HepG2 (cell line): ENCODE measurements around the gene CERT1. TPM values are rescaled to one million over a fixed set of nuclear protein-coding genes. Genes with fewer than 3 reads are reported as not detected.

Experiments
- CEBPB ChIP-seq: IDR thresholded peaks from 2 replicates; pipeline ENCODE4 v1.6.1; 2011; ENCODE audit warnings: low read depth, low read length, improper control_type of control experiment, borderline replicate concordance
- DNMT1 ChIP-seq: sonication (generic); formaldehyde crosslinking; IDR thresholded peaks from 2 replicates; pipeline ENCODE4 v1.5.1; 2020; ENCODE audit warnings: mild to moderate bottlenecking, missing genetic modification reagents
- ELF4 ChIP-seq: sonication (generic); formaldehyde crosslinking; IDR thresholded peaks from 2 replicates; pipeline ENCODE4 v1.5.0; 2020; ENCODE audit warnings: missing genetic modification reagents, mild to moderate bottlenecking, moderate library complexity, borderline replicate concordance
- KAT2B ChIP-seq: fragments of 150-350 bp; IDR thresholded peaks from 2 replicates; pipeline ENCODE4 v1.6.1; 2014; ENCODE audit warnings: low read depth, low read length, borderline replicate concordance
- PHB2 ChIP-seq: fragments of 450-650 bp; IDR thresholded peaks from 2 replicates; pipeline ENCODE4 v1.6.1; 2018; ENCODE audit not compliant: partially characterized antibody
- RXRA ChIP-seq: sonication (generic); formaldehyde crosslinking; IDR thresholded peaks from 2 replicates; pipeline ENCODE4 v1.5.1; 2020; ENCODE audit warnings: missing genetic modification reagents
- ZFP37 ChIP-seq: sonication (generic); formaldehyde crosslinking; IDR thresholded peaks from 2 replicates; pipeline ENCODE4 v1.4.0; 2020; ENCODE audit warnings: missing genetic modification reagents, borderline replicate concordance
- ZNF20 ChIP-seq: sonication (generic); formaldehyde crosslinking; IDR thresholded peaks from 2 replicates; pipeline ENCODE4 v1.4.0; 2020; ENCODE audit warnings: mild to moderate bottlenecking, moderate library complexity, missing genetic modification reagents
- ZNF274 ChIP-seq: sonication (generic); formaldehyde crosslinking; IDR thresholded peaks from 2 replicates; pipeline ENCODE4 v1.5.1; 2020; ENCODE audit warnings: mild to moderate bottlenecking, missing genetic modification reagents
- ZNF383 ChIP-seq: sonication (generic); formaldehyde crosslinking; IDR thresholded peaks from 2 replicates; pipeline ENCODE4 v1.4.0; 2020; ENCODE audit warnings: missing genetic modification reagents, mild to moderate bottlenecking, borderline replicate concordance
- ZNF460 ChIP-seq: sonication (generic); formaldehyde crosslinking; IDR thresholded peaks from 2 replicates; pipeline ENCODE4 v1.5.1; 2020; ENCODE audit warnings: missing genetic modification reagents, mild to moderate bottlenecking, borderline replicate concordance
- ZNF7 ChIP-seq: IDR thresholded peaks from 2 replicates; pipeline ENCODE4 v1.6.1; 2016; ENCODE audit warnings: missing biosample characterization, missing genetic modification reagents
- ZNF709 ChIP-seq: sonication (generic); formaldehyde crosslinking; IDR thresholded peaks from 2 replicates; pipeline ENCODE4 v1.5.0; 2020; ENCODE audit warnings: mild to moderate bottlenecking, missing genetic modification reagents
- polyA plus RNA-seq, 8 experiments: library from polyadenylated mRNA; depleted of rRNA in 3 of 8; stranded (reverse) in 7 of 8; unstranded in 1 of 8; fragments of >200 nt; fragmentation: Illumina TruSeq in 4 of 8; extraction: Trizol in 4 of 8; gene quantifications; 2 replicates each; pipeline versions ENCODE4 v1.2.1 to v1.2.3, GENCODE V29; 2011 to 2016; ENCODE audit warnings: low read depth in 4 of 8, missing spikeins in 1 of 8, mixed read lengths in 1 of 8; ENCODE audit not compliant: insufficient read depth in 1 of 8
- total RNA-seq, 5 experiments: library from RNA; depleted of rRNA; stranded (reverse); fragments of >200 nt; fragmentation: Illumina TruSeq; extraction: Trizol; gene quantifications; 2 replicates each; pipeline ENCODE4 v1.2.3, GENCODE V29; 2016; ENCODE audit warnings: low read depth in 1 of 5
- TF ChIP-seq, protein P1 (sequence below): sonication (generic); formaldehyde crosslinking; IDR thresholded peaks from 2 replicates; pipeline ENCODE4 v1.4.0; 2020; ENCODE audit warnings: missing genetic modification reagents
- TF ChIP-seq, protein P2 (sequence below): sonication (generic); formaldehyde crosslinking; IDR thresholded peaks from 2 replicates; pipeline ENCODE4 v1.4.0; 2020; ENCODE audit warnings: missing genetic modification reagents, borderline replicate concordance

CERT1 gene
- total and polyA plus RNA-seq, 2 of the 13 experiments (the other 11 are each of a cell fraction or from before 2014, with no cell fraction given) = 8.2 to 12.7 TPM

DNA sequence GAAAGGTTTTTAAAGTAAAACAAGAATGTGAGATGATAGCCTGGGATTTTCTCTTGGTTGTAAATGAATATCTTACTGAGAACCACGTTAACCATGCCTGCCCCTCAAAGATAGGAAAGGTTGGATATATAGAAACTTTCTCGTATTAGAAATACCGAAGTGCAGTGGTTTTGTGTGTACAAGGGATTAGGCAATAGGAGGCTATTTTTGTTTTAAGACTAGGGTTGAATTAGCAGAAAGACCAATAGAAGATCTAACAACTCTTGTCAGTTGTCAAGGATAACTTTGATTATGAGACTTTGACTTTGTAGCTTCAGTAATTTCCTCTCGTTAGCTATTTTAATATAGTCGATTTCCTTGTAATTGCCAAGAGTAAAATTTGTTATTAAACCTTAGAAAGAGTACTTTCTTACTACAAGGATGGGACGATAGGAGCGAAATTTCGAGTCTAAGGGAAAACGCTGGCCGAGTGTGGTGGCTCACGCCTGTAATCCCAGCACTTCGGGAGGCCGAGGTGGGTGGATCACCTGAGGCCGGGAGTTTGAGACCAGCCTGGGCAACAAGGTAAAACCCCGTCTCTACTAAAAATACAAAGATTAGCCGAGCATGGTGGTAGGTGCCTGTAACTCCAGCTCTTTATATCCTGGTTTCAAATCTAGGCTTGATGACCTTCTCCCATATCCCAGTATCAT is 1.1 kb upstream of the CERT1 start (continued):
- TF ChIP-seq RXRA = no peak
- no peak for TF ChIP-seq KAT2B
- no peak for TF ChIP-seq DNMT1 (CRISPR knock-in tag)
- no peak for TF ChIP-seq ZFP37 (CRISPR knock-in tag)
- TF ChIP-seq ZNF20 (CRISPR knock-in tag) = no peak
- TF ChIP-seq PHB2 = no peak
- TF ChIP-seq CEBPB = peak; percentile 74
- TF ChIP-seq, protein P1, sequence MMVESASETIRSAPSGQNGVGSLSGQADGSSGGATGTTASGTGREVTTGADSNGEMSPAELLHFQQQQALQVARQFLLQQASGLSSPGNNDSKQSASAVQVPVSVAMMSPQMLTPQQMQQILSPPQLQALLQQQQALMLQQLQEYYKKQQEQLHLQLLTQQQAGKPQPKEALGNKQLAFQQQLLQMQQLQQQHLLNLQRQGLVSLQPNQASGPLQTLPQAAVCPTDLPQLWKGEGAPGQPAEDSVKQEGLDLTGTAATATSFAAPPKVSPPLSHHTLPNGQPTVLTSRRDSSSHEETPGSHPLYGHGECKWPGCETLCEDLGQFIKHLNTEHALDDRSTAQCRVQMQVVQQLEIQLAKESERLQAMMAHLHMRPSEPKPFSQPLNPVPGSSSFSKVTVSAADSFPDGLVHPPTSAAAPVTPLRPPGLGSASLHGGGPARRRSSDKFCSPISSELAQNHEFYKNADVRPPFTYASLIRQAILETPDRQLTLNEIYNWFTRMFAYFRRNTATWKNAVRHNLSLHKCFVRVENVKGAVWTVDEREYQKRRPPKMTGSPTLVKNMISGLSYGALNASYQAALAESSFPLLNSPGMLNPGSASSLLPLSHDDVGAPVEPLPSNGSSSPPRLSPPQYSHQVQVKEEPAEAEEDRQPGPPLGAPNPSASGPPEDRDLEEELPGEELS (CRISPR knock-in tag) = no peak
- TF ChIP-seq ZNF7 (CRISPR knock-in tag) = no peak
- TF ChIP-seq ZNF460 = peak; percentile 91
- no peak for TF ChIP-seq ZNF274
- TF ChIP-seq, protein P2, sequence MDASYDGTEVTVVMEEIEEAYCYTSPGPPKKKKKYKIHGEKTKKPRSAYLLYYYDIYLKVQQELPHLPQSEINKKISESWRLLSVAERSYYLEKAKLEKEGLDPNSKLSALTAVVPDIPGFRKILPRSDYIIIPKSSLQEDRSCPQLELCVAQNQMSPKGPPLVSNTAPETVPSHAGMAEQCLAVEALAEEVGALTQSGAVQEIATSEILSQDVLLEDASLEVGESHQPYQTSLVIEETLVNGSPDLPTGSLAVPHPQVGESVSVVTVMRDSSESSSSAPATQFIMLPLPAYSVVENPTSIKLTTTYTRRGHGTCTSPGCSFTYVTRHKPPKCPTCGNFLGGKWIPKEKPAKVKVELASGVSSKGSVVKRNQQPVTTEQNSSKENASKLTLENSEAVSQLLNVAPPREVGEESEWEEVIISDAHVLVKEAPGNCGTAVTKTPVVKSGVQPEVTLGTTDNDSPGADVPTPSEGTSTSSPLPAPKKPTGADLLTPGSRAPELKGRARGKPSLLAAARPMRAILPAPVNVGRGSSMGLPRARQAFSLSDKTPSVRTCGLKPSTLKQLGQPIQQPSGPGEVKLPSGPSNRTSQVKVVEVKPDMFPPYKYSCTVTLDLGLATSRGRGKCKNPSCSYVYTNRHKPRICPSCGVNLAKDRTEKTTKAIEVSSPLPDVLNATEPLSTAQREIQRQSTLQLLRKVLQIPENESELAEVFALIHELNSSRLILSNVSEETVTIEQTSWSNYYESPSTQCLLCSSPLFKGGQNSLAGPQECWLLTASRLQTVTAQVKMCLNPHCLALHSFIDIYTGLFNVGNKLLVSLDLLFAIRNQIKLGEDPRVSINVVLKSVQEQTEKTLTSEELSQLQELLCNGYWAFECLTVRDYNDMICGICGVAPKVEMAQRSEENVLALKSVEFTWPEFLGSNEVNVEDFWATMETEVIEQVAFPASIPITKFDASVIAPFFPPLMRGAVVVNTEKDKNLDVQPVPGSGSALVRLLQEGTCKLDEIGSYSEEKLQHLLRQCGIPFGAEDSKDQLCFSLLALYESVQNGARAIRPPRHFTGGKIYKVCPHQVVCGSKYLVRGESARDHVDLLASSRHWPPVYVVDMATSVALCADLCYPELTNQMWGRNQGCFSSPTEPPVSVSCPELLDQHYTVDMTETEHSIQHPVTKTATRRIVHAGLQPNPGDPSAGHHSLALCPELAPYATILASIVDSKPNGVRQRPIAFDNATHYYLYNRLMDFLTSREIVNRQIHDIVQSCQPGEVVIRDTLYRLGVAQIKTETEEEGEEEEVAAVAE = 0 out of 2 replicates have a peak, but pooled peaks have one; percentile 3
- TF ChIP-seq ELF4 (CRISPR knock-in tag) = no peak
- TF ChIP-seq ZNF383 (CRISPR knock-in tag) = no peak
- TF ChIP-seq ZNF709 (CRISPR knock-in tag) = 0 out of 2 replicates have a peak, but pooled peaks have one; percentile 0
- TF ChIP-seq, all 625 proteins: peak for 7
